ENCODE results near the gene PKN1. TPM values are rescaled to one million over a fixed set of nuclear protein-coding genes. Genes with fewer than 3 reads are reported as not detected.

PKN1 gene
- polyA plus RNA-seq, 3 donors: 49.5 to 119 (median 49.6) TPM

- intact Hi-C loops (cut with micrococcal nuclease): loop anchor here in 1 of 2 donors (5.0 kb wide), 1 partner anchor 35 kb away; no protein-coding TSS in a partner anchor
- H3K9me3 ChIP-seq (replicated peaks in 1 of 2; ENCODE audit: control insufficient read depth in 1 of 2, insufficient read depth in 1 of 2, low read length in 2 of 2): no peaks in the 10 kb centered on the region
- H3K27ac ChIP-seq (ENCODE audit: low read depth in 1 of 2, low read length in 2 of 2): no peak overlapping the region
- Mint-ChIP-seq H3K36me3 (no peaks in the 10 kb centered on the region), H3K4me3 (peak overlapping the region in 1 of 2 donors; percentile 80), H3K27me3 (ENCODE audit: low read depth in 3 of 3) (peaks cover 7 to 22% (median 11%) of the 10 kb centered on the region in 3 donors), H3K4me1 (peaks cover 23% of the 10 kb centered on the region), H3K27ac (peak overlapping the region in 1 of 7 donors; percentile 3), H3K9me3 (no peaks in the 10 kb centered on the region)
- no peaks in the 10 kb centered on the region for H4K20me1 ChIP-seq (ENCODE audit: insufficient read depth, low read length)
- no peak for TF ChIP-seq CTCF (IDR thresholded peaks at IDR 0.05)
- DNase-seq: no peak
- H3K4me1 ChIP-seq (ENCODE audit: control insufficient read depth in 1 of 2, insufficient read depth in 2 of 2, low read length in 2 of 2): peaks cover 23 to 25% of the 10 kb centered on the region in 2 donors
- no peak overlapping the region for H3K9ac ChIP-seq (ENCODE audit: insufficient read depth, low read length, poor library complexity, severe bottlenecking)
- no peaks in the 10 kb centered on the region for H3K27me3 ChIP-seq (ENCODE audit: control insufficient read depth in 2 of 2, insufficient read depth in 2 of 2, low read length in 2 of 2)
- no peaks in the 10 kb centered on the region for H3K36me3 ChIP-seq (replicated peaks in 1 of 2; ENCODE audit: control insufficient read depth in 1 of 2, insufficient read depth in 2 of 2, low read length in 2 of 2)
- no peak overlapping the region for H3K4me2 ChIP-seq (replicated peaks; ENCODE audit: extremely low read depth, low read length, poor library complexity, severe bottlenecking)
- H2AFZ ChIP-seq (ENCODE audit: insufficient read depth, low read depth, low read length, poor library complexity, severe bottlenecking): no peak overlapping the region
- 85% methylated on average over 6 of the region's 7 CpGs for WGBS (ENCODE audit: insufficient coverage)
- no peak overlapping the region for H3K4me3 ChIP-seq (replicated peaks in 1 of 3; ENCODE audit: low read depth in 2 of 3, low read length in 3 of 3)
- no peaks in the 10 kb centered on the region for H3K79me2 ChIP-seq (ENCODE audit: insufficient read depth, low read length)
Observed at GRCh38 chr19:14496834-14497227, 63.7 kb downstream of the PKN1 start.

- no peak for TF ChIP-seq CTCF (IDR thresholded peaks at IDR 0.05)
- Mint-ChIP-seq H3K27ac (no peak overlapping the region), H3K4me1 (peaks cover 23% of the 10 kb centered on the region), H3K36me3 (no peaks in the 10 kb centered on the region), H3K9me3 (no peaks in the 10 kb centered on the region), H3K4me3 (peak overlapping the region in 1 of 2 donors; percentile 35), H3K27me3 (ENCODE audit: low read depth in 3 of 3) (peaks cover 7 to 22% (median 11%) of the 10 kb centered on the region in 3 donors)
- no peaks in the 10 kb centered on the region for H4K20me1 ChIP-seq (ENCODE audit: insufficient read depth, low read length)
- no peaks in the 10 kb centered on the region for H3K9me3 ChIP-seq (replicated peaks in 1 of 2; ENCODE audit: control insufficient read depth in 1 of 2, insufficient read depth in 1 of 2, low read length in 2 of 2)
- no peak overlapping the region for H3K4me2 ChIP-seq (replicated peaks; ENCODE audit: extremely low read depth, low read length, poor library complexity, severe bottlenecking)
- H3K79me2 ChIP-seq (ENCODE audit: insufficient read depth, low read length): no peaks in the 10 kb centered on the region
- no peak overlapping the region for H3K27ac ChIP-seq (ENCODE audit: low read depth in 1 of 2, low read length in 2 of 2)
- intact Hi-C loops (cut with micrococcal nuclease): loop anchor here in 1 of 2 donors (5.0 kb wide), 1 partner anchor 35 kb away; no protein-coding TSS in a partner anchor
- peaks cover 23 to 25% of the 10 kb centered on the region in 2 donors for H3K4me1 ChIP-seq (ENCODE audit: control insufficient read depth in 1 of 2, insufficient read depth in 2 of 2, low read length in 2 of 2)
- no peaks in the 10 kb centered on the region for H3K36me3 ChIP-seq (replicated peaks in 1 of 2; ENCODE audit: control insufficient read depth in 1 of 2, insufficient read depth in 2 of 2, low read length in 2 of 2)
- no peaks in the 10 kb centered on the region for H3K27me3 ChIP-seq (ENCODE audit: control insufficient read depth in 2 of 2, insufficient read depth in 2 of 2, low read length in 2 of 2)
- H2AFZ ChIP-seq (ENCODE audit: insufficient read depth, low read depth, low read length, poor library complexity, severe bottlenecking): no peak overlapping the region
- no peak overlapping the region for H3K4me3 ChIP-seq (replicated peaks in 1 of 3; ENCODE audit: low read depth in 2 of 3, low read length in 3 of 3)
- H3K9ac ChIP-seq (ENCODE audit: insufficient read depth, low read length, poor library complexity, severe bottlenecking): no peak overlapping the region
- peak in 1 of 3 donors; percentile 8 for DNase-seq
- 82% methylated on average over 5 of the region's 6 CpGs for WGBS (ENCODE audit: insufficient coverage)
Observed at GRCh38 chr19:14497228-14497921, 64.3 kb downstream of the PKN1 start.

All from CD14-positive monocyte (primary cell).